ENCODE results near the gene METTL18. TPM values are rescaled to one million over a fixed set of nuclear protein-coding genes. Genes with fewer than 3 reads are reported as not detected.

METTL18 gene
- total and polyA plus RNA-seq, 2 of the 13 experiments (the other 11 are each of a cell fraction or from before 2014, with no cell fraction given) = 2.7 to 6.7 TPM

DNA sequence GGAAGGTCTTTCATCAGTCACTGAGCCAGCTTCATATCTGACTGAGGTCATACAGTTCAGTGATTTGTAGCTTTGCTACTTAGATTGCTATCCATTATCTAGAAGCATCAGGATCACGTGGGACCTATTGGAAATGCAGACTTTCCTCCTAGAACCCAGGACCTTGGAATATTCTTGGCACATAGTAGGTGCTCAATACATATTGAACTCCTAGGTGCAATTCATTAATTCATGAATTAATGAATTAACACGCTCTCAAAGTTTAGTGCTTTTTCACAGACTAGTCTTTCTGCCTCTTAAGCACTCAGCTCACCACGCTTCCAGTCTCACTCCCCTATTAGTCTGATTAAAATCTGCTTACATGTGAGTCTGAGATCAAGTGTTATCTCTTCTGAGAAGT, 12.1 kb downstream of the METTL18 start (continued):
- TF ChIP-seq SETDB1 (CRISPR knock-in tag; IDR thresholded peaks at IDR 0.05; ENCODE audit: borderline replicate concordance) = no peak

- intact Hi-C loops (cut with micrococcal nuclease; ENCODE audit: unreplicated experiment) = no loop called here
- ChIA-PET POLR2A (no interaction called here), CTCF (ENCODE audit: low intra/inter-chr PET ratio, low total read pairs) (no interaction called here)
- Histone ChIP-seq H3K4me3 (replicated peaks in 1 of 3; ENCODE audit: insufficient read depth in 1 of 3, low read depth in 2 of 3, low read length in 3 of 3) (no peak overlapping the region), H3K9ac (ENCODE audit: insufficient read depth, low read depth, low read length) (no peak overlapping the region), H3K36me3 (replicated peaks in 1 of 2; ENCODE audit: control insufficient read depth in 1 of 2, insufficient read depth in 2 of 2, low read length in 2 of 2) (no peaks in the 10 kb centered on the region), H3K4me2 (ENCODE audit: low read depth, low read length) (no peak overlapping the region), H3K27me3 (ENCODE audit: control insufficient read depth in 1 of 2, insufficient read depth in 2 of 2, low read length in 2 of 2) (no peaks in the 10 kb centered on the region), H3K4me1 (ENCODE audit: insufficient read depth, low read length) (peaks cover 18% of the 10 kb centered on the region), H3K79me2 (ENCODE audit: insufficient read depth, low read length) (no peaks in the 10 kb centered on the region), H3K9me3 (ENCODE audit: low read length) (no peaks in the 10 kb centered on the region), H4K20me1 (ENCODE audit: insufficient read depth, low read length) (no peaks in the 10 kb centered on the region), H3K27ac (ENCODE audit: extremely low read length, insufficient read depth, low read length) (no peak overlapping the region), H2AFZ (ENCODE audit: low read length) (no peak overlapping the region)
- FAIRE-seq = no peak
- TF ChIP-seq ZMYM2 (CRISPR knock-in tag; IDR thresholded peaks at IDR 0.05) = no peak
- no peak for TF ChIP-seq CC2D1A (CRISPR knock-in tag; IDR thresholded peaks at IDR 0.05)
- TF ChIP-seq, protein P1, sequence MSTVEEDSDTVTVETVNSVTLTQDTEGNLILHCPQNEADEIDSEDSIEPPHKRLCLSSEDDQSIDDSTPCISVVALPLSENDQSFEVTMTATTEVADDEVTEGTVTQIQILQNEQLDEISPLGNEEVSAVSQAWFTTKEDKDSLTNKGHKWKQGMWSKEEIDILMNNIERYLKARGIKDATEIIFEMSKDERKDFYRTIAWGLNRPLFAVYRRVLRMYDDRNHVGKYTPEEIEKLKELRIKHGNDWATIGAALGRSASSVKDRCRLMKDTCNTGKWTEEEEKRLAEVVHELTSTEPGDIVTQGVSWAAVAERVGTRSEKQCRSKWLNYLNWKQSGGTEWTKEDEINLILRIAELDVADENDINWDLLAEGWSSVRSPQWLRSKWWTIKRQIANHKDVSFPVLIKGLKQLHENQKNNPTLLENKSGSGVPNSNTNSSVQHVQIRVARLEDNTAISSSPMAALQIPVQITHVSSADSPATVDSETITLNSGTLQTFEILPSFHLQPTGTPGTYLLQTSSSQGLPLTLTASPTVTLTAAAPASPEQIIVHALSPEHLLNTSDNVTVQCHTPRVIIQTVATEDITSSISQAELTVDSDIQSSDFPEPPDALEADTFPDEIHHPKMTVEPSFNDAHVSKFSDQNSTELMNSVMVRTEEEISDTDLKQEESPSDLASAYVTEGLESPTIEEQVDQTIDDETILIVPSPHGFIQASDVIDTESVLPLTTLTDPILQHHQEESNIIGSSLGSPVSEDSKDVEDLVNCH (CRISPR knock-in tag; IDR thresholded peaks at IDR 0.05) = no peak
- no TSS peak for BruUV-seq (replicated peaks)
- no peak for DNase-seq (ENCODE audit: low spot score)
- in situ Hi-C loops (cut with HindIII; ENCODE audit: extremely low pct_ligation_motif_present, low pct_unique_long_range_greater_than_20kb) = no loop called here
- ATAC-seq = no peak
- WGBS (ENCODE audit: low lambda C conversion rate) = 21% methylated on average over 4 of the region's 4 CpGs
Measured at GRCh38 chr1:169779970-169780369, 14.7 kb downstream of the METTL18 start.

- TF ChIP-seq CEBPG (CRISPR knock-in tag; IDR thresholded peaks at IDR 0.05) = no peak
- TF ChIP-seq, protein P2, sequence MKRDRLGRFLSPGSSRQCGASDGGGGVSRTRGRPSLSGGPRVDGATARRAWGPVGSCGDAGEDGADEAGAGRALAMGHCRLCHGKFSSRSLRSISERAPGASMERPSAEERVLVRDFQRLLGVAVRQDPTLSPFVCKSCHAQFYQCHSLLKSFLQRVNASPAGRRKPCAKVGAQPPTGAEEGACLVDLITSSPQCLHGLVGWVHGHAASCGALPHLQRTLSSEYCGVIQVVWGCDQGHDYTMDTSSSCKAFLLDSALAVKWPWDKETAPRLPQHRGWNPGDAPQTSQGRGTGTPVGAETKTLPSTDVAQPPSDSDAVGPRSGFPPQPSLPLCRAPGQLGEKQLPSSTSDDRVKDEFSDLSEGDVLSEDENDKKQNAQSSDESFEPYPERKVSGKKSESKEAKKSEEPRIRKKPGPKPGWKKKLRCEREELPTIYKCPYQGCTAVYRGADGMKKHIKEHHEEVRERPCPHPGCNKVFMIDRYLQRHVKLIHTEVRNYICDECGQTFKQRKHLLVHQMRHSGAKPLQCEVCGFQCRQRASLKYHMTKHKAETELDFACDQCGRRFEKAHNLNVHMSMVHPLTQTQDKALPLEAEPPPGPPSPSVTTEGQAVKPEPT (CRISPR knock-in tag; IDR thresholded peaks at IDR 0.05; ENCODE audit: low read depth) = no peak
- Histone ChIP-seq H3K4me3 (replicated peaks in 1 of 3; ENCODE audit: insufficient read depth in 1 of 3, low read depth in 2 of 3, low read length in 3 of 3) (no peak overlapping the region), H3K9me3 (ENCODE audit: low read length) (no peaks in the 10 kb centered on the region), H3K4me1 (ENCODE audit: insufficient read depth, low read length) (peaks cover 18% of the 10 kb centered on the region), H3K4me2 (ENCODE audit: low read depth, low read length) (0 out of 2 replicates have a peak overlapping the region, but pooled peaks have one; percentile 7), H3K27ac (ENCODE audit: extremely low read length, insufficient read depth, low read length) (no peak overlapping the region), H3K9ac (ENCODE audit: insufficient read depth, low read depth, low read length) (no peak overlapping the region), H3K27me3 (ENCODE audit: control insufficient read depth in 1 of 2, insufficient read depth in 2 of 2, low read length in 2 of 2) (no peaks in the 10 kb centered on the region), H2AFZ (ENCODE audit: low read length) (no peak overlapping the region), H4K20me1 (ENCODE audit: insufficient read depth, low read length) (no peaks in the 10 kb centered on the region), H3K79me2 (ENCODE audit: insufficient read depth, low read length) (no peaks in the 10 kb centered on the region), H3K36me3 (replicated peaks in 1 of 2; ENCODE audit: control insufficient read depth in 1 of 2, insufficient read depth in 2 of 2, low read length in 2 of 2) (no peaks in the 10 kb centered on the region)
- ATAC-seq (no peak; the same call in 2 of the 3 replicates), FAIRE-seq (no peak), DNase-seq (ENCODE audit: low spot score) (no peak)
- BruUV-seq (replicated peaks) = no TSS peak
- intact Hi-C loops (cut with micrococcal nuclease; ENCODE audit: unreplicated experiment) = no loop called here
- POLR2A ChIA-PET = no interaction called here
- CTCF ChIA-PET (ENCODE audit: low intra/inter-chr PET ratio, low total read pairs) = no interaction called here
- in situ Hi-C loops (cut with HindIII; ENCODE audit: extremely low pct_ligation_motif_present, low pct_unique_long_range_greater_than_20kb) = no loop called here
Measured at GRCh38 chr1:169779150-169779549, 15.6 kb downstream of the METTL18 start.
